B cell (primary cell): ENCODE measurements around the gene BAG2.

Source experiments
- CTCF ChIP-seq: fragments of 200-600 bp; IDR thresholded peaks from one replicate; pipeline ENCODE4 v1.8.0; 2022; ENCODE audit warnings: antibody characterized with exemption, mild to moderate bottlenecking
- EZH2 ChIP-seq: IDR thresholded peaks from 2 replicates; pipeline ENCODE4 v1.6.1; 2012; ENCODE audit warnings: borderline replicate concordance, low read depth, mild to moderate bottlenecking, moderate library complexity, low read length; ENCODE audit not compliant: insufficient read depth, poor library complexity, severe bottlenecking

DNA sequence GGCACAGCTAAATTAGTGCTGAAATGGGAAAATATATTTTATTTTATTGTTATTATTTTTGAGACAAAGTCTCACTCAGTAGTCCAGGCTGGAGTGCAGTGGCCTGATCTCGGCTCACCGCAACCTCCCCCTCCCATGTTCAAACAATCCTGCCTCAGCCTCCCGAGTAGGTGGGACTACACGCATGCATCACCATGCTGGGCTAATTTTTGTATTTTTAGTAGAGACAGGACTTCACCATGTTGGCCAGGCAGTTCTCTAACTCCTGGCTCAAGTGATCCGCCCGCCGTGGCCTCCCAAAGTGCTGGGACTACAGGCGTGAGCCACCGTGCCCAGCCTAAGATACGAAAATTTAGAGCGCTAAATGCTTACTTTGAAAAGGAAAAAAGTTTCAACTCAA lies 45.1 kb downstream of the BAG2 start:
- TF ChIP-seq CTCF (no peak), EZH2 (no peak)
